Daoy (cell line): ENCODE results near the gene DZIP1L. TPM values are rescaled to one million over a fixed set of nuclear protein-coding genes. Genes with fewer than 3 reads are reported as not detected.

Source experiments
- DNase-seq: peaks from one replicate; pipeline ENCODE4 v3.0.0-alpha.2; 2015; ENCODE audit warnings: low read depth
- total RNA-seq: library from RNA; depleted of rRNA; stranded (reverse); fragments of >200 nt; shearing (Covaris generic); gene quantifications from 2 replicates; pipeline ENCODE4 v1.2.3, GENCODE V29; 2014

DZIP1L gene
- total RNA-seq, 1 experiment from 2014 or later: 8.2 TPM

DNA sequence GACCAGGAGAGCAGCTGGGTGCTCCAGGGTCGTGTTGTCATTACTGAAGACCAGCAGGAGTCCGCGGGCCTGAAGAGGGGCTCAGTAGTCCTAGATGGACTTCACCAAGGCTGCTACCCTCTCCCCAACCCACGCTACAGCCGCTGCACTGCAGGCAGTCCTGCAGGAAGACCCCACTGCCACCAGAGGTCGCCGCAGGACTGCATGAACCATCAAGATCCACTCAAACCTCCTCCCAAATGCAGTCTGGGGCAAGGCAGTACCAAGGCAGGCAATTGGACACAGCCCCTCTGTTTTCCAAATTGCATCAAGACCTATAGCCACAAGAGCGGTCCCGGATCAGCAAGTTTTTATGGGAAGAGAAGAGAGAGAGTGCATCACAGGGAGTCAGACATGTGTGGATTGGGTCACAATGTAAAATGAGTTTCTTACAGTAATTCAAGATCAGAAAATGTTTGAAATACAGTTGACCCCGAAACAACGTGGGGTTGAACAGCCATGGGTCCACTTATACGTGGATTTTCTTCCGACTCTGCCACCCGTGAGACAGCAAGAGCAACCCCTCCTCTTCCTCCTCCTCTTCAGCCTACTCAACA, 46.7 kb downstream of the DZIP1L start:
- DNase-seq: peak; percentile 79

- DNase-seq: no peak
Measured at GRCh38 chr3:138068046-138068445, 47.4 kb downstream of the DZIP1L start.

- no peak for DNase-seq
Measured at GRCh38 chr3:138066972-138067371, 48.4 kb downstream of the DZIP1L start.

DNA sequence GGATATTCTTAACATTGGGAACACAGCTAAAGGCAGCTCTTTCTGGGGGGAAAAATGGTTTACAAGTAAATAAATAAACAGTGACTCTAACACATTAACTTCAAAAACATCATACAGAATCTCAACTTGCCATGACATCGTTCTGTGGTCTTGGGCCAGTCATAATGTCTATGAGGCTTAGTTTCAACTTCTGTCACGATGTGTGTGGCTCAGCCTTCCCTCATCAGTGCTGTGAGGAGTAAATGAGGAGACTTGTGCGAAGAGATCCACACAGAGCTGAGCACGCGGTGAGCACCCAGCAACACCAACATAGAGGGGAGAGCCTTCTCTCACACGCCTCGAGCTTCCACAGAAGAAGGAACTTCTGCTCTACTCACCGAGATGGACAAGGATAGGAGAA, 49.0 kb downstream of the DZIP1L start:
- DNase-seq: no peak

- no peak for DNase-seq
Measured at GRCh38 chr3:138065949-138066348, 49.5 kb downstream of the DZIP1L start.

GRCh38 chr3:138063416-138063815, 52.0 kb downstream of the DZIP1L start:
- no peak for DNase-seq

DNA sequence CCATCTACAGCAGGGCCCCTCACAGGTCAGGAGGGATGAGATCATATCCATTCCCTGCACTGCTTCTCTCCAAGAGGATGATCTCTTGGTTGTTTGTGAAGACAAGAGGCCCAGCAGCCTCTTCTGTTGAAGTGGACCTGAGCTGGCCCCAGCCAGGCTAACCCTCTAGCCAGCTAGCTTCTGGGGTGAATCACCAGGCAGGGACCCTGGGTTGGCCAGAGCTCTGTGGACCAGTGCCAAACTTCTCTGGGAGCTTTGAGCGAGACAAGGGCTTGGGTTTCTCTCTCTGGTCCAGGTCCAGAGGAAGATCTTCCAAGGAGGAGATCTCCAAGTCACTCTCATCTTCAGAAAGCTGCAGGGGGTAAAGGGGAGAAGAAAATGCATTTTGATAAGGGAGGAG, 52.8 kb downstream of the DZIP1L start:
- no peak for DNase-seq

DNA sequence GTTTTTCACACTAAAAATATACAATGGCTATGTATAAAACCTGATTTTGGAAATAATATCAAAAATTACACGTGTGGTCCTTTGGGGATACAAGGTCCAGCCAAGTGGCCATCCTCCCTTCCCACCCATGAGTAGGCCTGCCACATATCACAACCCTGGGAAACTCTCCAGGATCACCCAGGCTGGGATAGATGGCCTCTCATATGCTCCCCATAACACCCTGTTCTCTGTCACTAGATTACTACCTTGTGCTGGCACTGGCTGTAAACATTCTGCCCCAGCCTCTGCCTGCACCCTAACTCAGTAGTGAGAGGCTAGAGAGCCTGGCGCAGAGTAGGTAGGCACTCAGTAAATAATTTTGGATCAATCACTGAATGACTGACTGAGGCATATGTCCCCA, 53.4 kb downstream of the DZIP1L start:
- no peak for DNase-seq

DNA sequence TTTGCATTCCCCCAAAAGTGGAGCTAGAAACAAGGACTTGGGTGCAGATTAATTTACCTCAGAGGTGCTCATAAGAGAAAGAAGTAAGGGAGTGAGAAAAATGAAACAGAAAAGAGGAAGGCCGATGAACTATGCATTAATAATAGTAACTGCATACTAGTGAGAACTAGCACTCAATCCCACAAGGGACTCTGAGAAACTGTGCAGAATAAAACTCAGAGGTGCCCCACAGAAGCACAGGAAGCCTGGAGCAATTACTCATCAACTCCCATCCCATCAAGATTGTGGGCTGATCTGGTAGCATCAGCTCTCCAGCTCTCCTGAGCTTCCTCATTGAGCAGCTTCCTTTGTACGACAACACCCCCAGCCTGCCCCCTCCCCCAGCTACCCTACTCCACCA, 54.6 kb downstream of the DZIP1L start:
- DNase-seq: no peak

GRCh38 chr3:138059261-138059660, 56.1 kb downstream of the DZIP1L start:
- DNase-seq: no peak

DNA sequence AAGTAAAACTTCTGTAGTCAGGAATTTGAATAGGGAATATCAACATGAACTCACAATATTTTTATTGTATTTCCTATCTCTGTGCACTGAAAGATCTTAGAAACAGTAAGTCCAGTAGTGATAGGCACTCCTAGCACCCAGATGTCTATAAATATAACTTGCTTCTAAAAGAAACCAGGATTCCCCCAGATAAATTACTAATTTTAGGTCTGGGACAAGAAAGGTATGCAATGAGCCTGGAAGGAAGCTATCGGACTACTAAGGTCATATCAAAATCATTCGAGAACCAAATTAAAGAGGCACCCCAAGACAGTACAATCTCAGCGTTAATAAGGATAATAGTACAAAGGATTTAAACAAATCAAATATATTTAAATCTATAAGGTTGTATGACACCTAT, 58.0 kb downstream of the DZIP1L start:
- DNase-seq: no peak

DNA sequence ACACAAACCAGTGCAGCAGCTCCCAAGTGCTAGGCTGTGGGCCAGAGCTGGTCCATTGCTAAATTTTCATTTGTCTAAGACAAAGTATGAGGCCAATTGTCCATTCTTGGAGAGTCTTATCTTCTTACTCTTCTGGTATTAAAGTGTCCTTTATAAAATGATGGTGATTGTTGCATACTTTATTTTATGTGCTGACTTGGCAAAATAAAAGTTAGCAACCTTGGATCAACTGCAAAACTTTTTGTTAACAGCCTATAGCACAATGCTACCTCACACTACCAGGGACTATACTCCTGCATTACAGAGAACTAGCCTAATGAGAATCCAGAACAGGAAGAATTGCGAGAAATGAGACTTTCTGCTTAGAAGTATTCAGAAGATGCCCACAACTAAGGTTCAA, 61.4 kb downstream of the DZIP1L start:
- DNase-seq: no peak

- DNase-seq: peak; percentile 60
Measured at GRCh38 chr3:138051947-138052802, 63.2 kb downstream of the DZIP1L start.

DNA sequence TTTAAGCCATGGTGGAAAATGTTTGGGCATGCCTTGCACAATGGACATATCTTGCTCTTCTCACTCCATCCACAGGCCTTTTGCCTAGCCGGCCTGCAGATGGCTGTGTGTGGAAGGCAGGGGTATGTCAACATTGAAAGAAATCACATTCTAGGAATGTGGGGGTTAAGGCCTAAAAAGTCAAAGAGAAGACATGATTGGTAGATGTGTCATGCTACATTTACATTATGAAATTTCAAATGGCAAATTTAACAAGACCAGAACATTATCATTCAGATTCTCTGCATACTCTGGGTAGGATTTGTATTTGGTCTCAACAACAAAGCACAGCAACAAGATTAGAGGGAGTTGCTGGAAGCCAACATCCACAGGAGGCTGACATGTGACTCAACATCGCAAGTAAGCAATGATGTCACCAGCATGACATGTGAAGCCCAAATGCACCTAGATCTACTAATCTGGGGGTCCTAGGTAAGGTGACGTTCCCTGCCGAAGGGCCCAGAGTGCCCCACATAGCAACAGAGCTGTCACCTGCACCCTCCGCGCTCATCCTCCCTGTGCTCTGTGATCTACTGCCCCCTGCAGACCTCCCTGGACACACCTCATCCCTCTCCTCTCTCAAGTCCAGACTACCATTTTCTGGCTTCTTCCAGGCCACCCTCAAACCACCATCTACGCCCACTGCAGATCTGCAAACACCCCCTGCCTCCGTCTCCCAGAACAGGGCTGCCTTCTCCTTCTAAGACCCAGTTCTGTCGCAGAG, 66.1 kb downstream of the DZIP1L start:
- peak; percentile 17 for DNase-seq

DNA sequence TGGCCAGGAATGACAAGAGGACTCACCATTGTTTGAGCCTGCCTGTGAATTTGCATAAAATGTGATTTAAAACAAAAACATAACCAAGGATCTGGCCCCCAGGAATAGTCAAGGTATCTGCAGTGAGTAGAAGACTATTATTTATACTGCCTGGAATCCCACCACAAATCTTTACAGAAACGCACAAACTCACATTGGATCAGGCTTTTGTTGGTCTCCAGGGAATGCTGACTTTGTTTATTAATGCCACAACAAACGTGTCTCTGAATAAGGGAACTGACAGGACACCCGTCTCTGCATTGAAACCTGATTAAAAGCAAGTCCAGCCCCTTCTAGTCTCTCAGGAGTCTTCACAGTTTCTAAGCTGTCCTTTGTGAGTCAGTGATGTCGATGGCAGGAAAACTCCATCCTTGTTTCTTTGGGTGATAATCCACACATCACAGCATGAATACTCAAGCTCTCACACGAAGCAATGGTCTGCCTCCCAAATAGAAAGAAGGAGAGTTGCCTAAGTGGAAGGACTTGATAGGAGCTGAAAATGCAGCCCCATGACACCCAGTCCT, 67.7 kb downstream of the DZIP1L start:
- no peak for DNase-seq

GRCh38 chr3:138046955-138047354, 68.5 kb downstream of the DZIP1L start:
- DNase-seq: no peak

DNA sequence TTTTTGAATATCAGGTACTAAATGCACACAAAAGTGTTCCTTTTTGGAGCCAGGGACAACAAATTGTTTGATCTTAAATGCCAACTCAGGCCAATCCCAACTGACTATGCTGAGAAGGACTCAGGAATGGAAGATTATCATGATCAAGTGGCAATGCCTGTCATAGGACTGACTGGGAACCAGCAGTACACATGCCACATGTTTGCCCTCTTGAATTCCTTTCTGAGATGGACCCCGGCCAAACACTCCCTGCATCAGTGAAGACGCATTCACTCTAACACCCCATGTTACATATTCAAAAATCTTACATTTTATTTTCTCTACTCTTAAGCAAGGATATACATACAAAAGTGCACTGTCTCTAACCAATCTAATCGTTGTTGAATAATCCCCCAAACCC, 69.3 kb downstream of the DZIP1L start:
- DNase-seq: no peak

DNA sequence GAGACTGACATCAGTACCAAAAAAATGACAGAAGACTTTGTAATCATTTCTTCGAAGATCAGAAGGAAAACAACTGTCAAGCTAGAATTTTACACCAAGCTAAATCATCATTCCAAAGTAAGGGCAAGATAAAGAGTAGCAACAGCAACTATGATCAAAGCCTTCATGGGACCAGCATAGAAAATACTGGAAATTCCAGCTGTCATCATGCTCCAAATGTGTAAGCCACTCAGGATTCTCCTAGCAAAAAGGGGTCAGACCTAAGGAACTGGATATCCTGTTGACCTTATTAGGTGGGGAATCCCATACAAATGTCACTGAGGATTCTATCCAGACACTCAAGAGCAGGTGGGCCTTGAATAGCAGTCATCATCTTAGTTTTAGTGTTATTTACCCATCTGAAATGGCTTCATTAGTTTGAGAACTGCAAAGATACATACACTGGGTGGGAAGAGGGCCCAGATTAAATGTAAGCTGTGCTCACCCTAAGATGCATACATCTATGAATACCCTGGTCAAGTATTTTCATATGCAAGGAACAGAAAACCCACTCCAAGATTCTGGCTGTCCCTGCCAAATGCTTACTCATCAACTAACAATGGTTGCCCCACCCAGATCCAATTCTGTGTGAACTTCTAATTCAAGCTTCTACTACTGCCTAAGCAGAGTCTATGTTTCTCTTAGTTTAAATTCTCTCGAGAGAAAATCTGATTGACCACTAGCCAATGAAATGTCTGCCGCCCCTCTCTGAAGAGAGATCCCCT, 72.0 kb downstream of the DZIP1L start:
- DNase-seq: peak; percentile 65

- DNase-seq: peak; percentile 54
Measured at GRCh38 chr3:138042043-138042442, 73.4 kb downstream of the DZIP1L start.

DNA sequence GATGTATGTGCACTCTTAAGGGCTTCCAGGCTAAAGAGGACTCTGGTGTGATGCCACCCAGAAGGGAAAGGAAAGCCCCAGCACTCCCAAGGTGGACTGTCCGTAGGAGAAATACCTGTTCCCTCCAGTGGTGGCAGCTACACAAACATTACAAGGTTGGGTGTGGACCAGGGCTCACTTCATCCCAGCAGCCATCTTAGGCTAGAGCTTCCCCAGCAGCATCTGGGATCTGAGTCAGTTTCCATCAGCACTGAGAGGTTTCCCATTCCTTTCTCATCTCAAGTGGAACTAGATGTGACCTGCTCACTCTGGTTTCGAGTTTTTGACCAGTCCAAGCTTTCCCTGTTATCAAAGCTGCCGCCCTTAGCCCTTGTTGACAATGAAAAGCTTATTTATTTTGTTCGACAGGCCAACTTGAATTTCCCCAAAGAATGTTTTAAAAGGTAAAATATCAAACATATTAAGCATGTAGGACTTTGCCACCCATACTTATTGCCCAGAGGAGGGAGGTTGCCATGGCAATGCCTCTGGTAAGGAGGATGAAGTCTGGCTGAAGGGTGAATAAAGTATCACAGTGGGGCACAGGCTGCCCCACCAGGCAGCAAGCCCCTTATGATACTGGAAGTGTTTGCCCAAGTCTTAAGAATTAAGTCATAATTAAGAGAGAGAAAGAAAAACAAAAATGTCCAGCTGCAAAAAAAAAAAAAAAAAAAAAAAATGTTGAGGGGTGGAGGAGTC, 76.5 kb downstream of the DZIP1L start:
- DNase-seq: no peak

GRCh38 chr3:138036572-138036971, 78.8 kb downstream of the DZIP1L start:
- DNase-seq: no peak
